Stimulated activated CD8-positive, alpha-beta memory T cell treated with anti-CD3 and anti-CD28 coated beads, Interleukin-12 subunit alpha, Interleukin-12 subunit beta, amount 100 ng/mL, for 24 hours (primary cell): ENCODE data around the gene MED13L.

Experiments used
- DNase-seq: peaks from one replicate; pipeline ENCODE4 v3.0.0-alpha.2; 2020; ENCODE audit errors: extremely low read depth

MED13L gene

GRCh38 chr12:115910057-115910456, 367.4 kb downstream of the MED13L start:
- no peak for DNase-seq
